COR-L47 (cell line): Measurements from ENCODE around the gene PRR9.

Experiments
- DNase-seq: peaks from one replicate; lab custom pipeline; 2025; lab: John Stamatoyannopoulos, UW

The PRR9 gene

GRCh38 chr1:153265457-153265856, 48.1 kb downstream of the PRR9 start:
- DNase-seq, result no peak
